KMS-11 (cell line): Measurements from ENCODE around the gene CCDC170.
"Not testable (repeated sequence)": the region's sequence is repeated elsewhere in the genome, so short reads cannot be mapped to it uniquely, and the experiment has no call there.

Experiments
- H2AFZ ChIP-seq: fragments of 200-600 bp; sonication (generic); 2 replicates; pipeline ENCODE4 v1.6.1; 2016; ENCODE audit warnings: antibody characterized with exemption, mixed run types, low read depth
- H3K27ac ChIP-seq: fragments of 200-600 bp; sonication (generic); 2 replicates; pipeline ENCODE4 v1.6.1; 2016; ENCODE audit warnings: mild to moderate bottlenecking, mixed run types
- H3K27me3 ChIP-seq: fragments of 200-600 bp; sonication (generic); 2 replicates; pipeline ENCODE4 v1.6.1; 2017; ENCODE audit warnings: mild to moderate bottlenecking, low read depth, mixed run types, moderate library complexity; ENCODE audit not compliant: insufficient read depth
- H3K36me3 ChIP-seq: fragments of 200-600 bp; sonication (generic); 2 replicates; pipeline ENCODE4 v1.6.1; 2017; ENCODE audit warnings: mild to moderate bottlenecking, mixed run types; ENCODE audit not compliant: insufficient read depth
- H3K4me1 ChIP-seq: fragments of 200-600 bp; sonication (generic); 2 replicates; pipeline ENCODE4 v1.6.1; 2016; ENCODE audit warnings: mild to moderate bottlenecking, low read depth, mixed run types; ENCODE audit not compliant: poor library complexity, severe bottlenecking
- H3K4me2 ChIP-seq: fragments of 200-600 bp; sonication (generic); 2 replicates; pipeline ENCODE4 v1.7.0; 2016; ENCODE audit warnings: mild to moderate bottlenecking, mixed run types
- H3K4me3 ChIP-seq: fragments of 200-600 bp; sonication (generic); IDR thresholded peaks from 2 replicates; pipeline ENCODE4 v1.6.1; 2017; ENCODE audit warnings: low read depth, low read length, mixed read lengths; ENCODE audit not compliant: insufficient read depth
- H3K79me2 ChIP-seq: fragments of 200-600 bp; sonication (generic); 2 replicates; pipeline ENCODE4 v1.6.1; 2016; ENCODE audit warnings: low read depth, mixed run types; ENCODE audit not compliant: insufficient read depth
- H3K9ac ChIP-seq: fragments of 200-600 bp; sonication (generic); 2 replicates; pipeline ENCODE4 v1.6.1; 2016; ENCODE audit warnings: mild to moderate bottlenecking, mixed run types
- H4K20me1 ChIP-seq: fragments of 200-600 bp; sonication (generic); 2 replicates; pipeline ENCODE4 v1.6.1; 2016; ENCODE audit warnings: mild to moderate bottlenecking, mixed run types; ENCODE audit not compliant: insufficient read depth
- TF ChIP-seq, protein P1 (sequence below): fragments of 200-600 bp; sonication (generic); conservative IDR thresholded peaks from 2 replicates; pipeline ENCODE4 v1.6.1; 2017; ENCODE audit warnings: low read depth, mild to moderate bottlenecking, antibody characterized with exemption, low read length, moderate library complexity, mixed read lengths

The CCDC170 gene

GRCh38 chr6:151451417-151451949, 42.3 kb upstream of the CCDC170 start:
- Histone ChIP-seq H4K20me1 (no peaks in the 10 kb centered on the region), H3K4me3 (no peak overlapping the region), H3K9ac (peak overlapping the region; percentile 28; the same call in 1 of the 2 replicates), H3K4me2 (peak overlapping the region; percentile 85), H3K27me3 (no peaks in the 10 kb centered on the region), H3K27ac (no peak overlapping the region), H3K36me3 (no peaks in the 10 kb centered on the region), H3K79me2 (peaks cover 38% of the 10 kb centered on the region), H3K4me1 (peaks cover 22% of the 10 kb centered on the region), H2AFZ (peak overlapping the region; percentile 83)
- TF ChIP-seq, protein P1, sequence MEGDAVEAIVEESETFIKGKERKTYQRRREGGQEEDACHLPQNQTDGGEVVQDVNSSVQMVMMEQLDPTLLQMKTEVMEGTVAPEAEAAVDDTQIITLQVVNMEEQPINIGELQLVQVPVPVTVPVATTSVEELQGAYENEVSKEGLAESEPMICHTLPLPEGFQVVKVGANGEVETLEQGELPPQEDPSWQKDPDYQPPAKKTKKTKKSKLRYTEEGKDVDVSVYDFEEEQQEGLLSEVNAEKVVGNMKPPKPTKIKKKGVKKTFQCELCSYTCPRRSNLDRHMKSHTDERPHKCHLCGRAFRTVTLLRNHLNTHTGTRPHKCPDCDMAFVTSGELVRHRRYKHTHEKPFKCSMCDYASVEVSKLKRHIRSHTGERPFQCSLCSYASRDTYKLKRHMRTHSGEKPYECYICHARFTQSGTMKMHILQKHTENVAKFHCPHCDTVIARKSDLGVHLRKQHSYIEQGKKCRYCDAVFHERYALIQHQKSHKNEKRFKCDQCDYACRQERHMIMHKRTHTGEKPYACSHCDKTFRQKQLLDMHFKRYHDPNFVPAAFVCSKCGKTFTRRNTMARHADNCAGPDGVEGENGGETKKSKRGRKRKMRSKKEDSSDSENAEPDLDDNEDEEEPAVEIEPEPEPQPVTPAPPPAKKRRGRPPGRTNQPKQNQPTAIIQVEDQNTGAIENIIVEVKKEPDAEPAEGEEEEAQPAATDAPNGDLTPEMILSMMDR = no peak

DNA sequence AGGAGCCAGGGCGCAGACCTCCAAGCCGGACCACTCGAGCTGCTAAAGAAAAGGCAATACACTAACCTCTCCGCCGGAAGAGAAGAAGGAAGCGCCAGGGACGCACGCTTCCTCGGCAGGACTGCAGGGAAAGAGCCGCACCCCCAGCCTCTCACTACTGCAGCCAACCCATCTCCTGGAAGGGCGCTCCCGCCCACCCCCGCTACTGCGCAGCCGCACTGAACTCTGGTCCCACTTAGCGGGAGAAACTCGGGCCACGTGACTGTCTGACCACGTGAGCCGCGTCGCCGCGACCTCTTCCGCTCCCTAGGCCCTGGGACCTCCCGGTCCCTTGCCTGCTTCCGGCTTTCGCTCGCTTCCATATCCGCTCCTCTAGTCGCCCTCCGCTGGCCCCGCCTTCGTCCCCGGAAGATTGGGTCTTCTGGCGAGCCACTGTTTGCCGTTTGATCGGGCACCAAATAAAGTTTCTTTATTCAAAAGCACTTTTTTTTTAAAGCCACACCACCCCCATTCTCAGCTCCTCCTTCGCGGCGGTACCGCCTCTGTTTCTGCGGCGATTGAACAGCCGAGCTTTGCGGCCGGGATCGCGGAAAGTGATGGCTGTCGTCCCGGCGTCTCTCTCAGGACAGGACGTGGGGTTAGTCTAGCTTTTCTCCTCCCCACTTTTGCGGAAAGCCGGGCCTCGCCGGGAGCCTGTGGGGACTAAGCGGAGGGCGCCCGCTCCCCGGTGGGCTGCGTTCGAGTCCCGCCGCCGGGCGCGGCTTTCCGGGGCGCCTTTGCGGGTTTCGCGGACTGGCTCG, 41.7 kb upstream of the CCDC170 start, which contains the start of gene RMND1:
TSS of gene RMND1 (minus strand) at position 177 of the 800 bp plus-strand sequence. CDS start 6,315 bp downstream, outside the sequence.
- Histone ChIP-seq H3K4me3 (no peak within 1 kb of the TSS), H4K20me1 (no peaks in the 10 kb centered on the region), H3K27ac (peak within 1 kb of the TSS; percentile 59), H3K36me3 (no peaks in the 10 kb centered on the region), H3K27me3 (no peaks in the 10 kb centered on the region), H3K79me2 (peaks cover 36% of the 10 kb centered on the region), H2AFZ (peak within 1 kb of the TSS; percentile 83), H3K9ac (peak within 1 kb of the TSS; percentile 57), H3K4me2 (peak within 1 kb of the TSS; percentile 89), H3K4me1 (peaks cover 22% of the 10 kb centered on the region)
- TF ChIP-seq, protein P1 = no peak

DNA sequence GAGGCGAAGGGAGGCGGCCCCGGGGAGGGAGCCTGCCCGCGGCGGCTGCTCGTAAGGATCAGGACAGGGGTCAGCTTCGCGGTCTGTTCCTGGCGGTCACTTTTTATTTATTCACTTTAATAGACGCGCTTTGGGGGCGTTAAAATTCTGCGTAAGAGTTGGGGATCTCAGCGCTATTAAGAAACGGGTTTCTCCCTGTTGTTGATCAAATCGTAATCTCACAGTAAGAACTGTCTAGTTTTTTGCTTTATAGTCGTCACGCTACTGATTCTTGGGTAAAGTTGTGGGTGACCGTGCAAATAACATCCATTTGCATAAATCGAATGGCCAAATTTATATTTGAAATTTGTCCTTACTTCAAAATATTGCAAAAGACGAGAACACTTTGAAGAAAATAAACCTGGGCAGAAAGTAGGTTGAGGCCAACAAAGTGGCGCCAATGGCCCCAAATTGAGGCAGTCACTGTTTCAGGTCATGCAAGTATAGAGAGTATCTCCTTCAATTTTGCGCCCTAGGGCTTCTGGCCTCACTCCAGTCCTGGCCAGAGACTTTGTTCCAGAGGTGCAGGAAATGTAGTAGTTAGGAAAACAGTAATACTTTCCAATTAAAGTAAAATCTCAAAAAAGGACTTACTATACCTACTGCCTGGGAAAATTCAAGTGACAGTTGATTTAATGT, 40.9 kb upstream of the CCDC170 start:
- Histone ChIP-seq H3K4me3 (no peak overlapping the region), H3K79me2 (peaks cover 36% of the 10 kb centered on the region), H3K36me3 (no peaks in the 10 kb centered on the region), H3K27ac (peak overlapping the region; percentile 59), H3K4me1 (peaks cover 22% of the 10 kb centered on the region), H3K9ac (peak overlapping the region; percentile 57), H3K27me3 (no peaks in the 10 kb centered on the region), H3K4me2 (peak overlapping the region; percentile 89), H4K20me1 (no peaks in the 10 kb centered on the region), H2AFZ (peak overlapping the region; percentile 69)
- TF ChIP-seq, protein P1 = no peak

- not testable (repeated sequence) for H3K9ac ChIP-seq, H2AFZ ChIP-seq, H4K20me1 ChIP-seq, H3K4me2 ChIP-seq, H3K36me3 ChIP-seq, H3K27me3 ChIP-seq, H3K27ac ChIP-seq, H3K4me3 ChIP-seq
- peaks cover 32% of the 10 kb centered on the region for H3K79me2 ChIP-seq
- H3K4me1 ChIP-seq = peaks cover 22% of the 10 kb centered on the region
These were observed 37.9 kb upstream of the CCDC170 start for GRCh38 chr6:151455751-151456398.
